ENCODE data around the gene HERC2. TPM values are rescaled to one million over a fixed set of nuclear protein-coding genes. Genes with fewer than 3 reads are reported as not detected.

Gene HERC2
- total RNA-seq, 1 donor from 2014 or later: 53.4 TPM

DNA sequence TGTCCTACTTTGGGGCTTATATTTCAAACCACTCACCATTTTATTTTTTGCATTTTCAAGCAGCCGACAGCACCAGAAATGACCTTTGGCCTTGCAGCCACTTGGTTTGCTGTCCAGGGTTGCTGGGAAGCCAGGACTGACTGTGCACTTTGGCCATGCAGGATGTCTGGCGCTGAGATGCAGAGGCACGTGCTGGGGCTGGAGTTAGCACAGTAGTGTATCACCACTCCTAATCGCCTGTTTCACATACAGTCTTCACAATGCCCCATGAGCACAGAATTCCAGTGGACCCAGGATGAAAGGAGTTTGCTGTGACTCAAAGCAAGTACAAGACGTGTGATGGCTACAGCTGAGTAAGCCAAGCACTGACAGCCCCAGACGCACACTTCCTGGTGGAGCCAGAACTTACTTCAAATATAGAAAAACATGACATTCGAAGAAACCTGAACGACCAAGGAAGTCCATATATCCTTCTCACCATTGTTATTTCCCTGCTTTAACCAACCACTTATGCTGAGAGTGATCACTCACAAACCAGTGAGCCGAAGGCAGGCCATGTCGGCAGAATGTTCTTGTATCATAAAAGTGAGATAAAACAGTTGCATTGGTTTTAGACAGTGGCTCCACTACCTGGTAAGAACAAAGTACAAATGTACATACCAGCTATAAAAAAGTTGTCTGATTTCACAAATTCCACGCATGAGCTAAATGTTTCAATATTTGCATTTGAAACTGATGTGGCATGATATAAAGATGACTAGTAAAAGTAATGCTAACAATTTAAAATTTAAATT, 238.9 kb downstream of the HERC2 start:
- no peak for DNase-seq (ENCODE audit: low read depth)
- no peak overlapping the region for H3K4me3 ChIP-seq (ENCODE audit: low read depth, low read length)
- H3K27me3 ChIP-seq (ENCODE audit: control insufficient read depth, insufficient read depth, low read length): no peaks in the 10 kb centered on the region
- no peaks in the 10 kb centered on the region for H3K36me3 ChIP-seq (ENCODE audit: control insufficient read depth, insufficient read depth, low read length)
- TF ChIP-seq, protein P1, sequence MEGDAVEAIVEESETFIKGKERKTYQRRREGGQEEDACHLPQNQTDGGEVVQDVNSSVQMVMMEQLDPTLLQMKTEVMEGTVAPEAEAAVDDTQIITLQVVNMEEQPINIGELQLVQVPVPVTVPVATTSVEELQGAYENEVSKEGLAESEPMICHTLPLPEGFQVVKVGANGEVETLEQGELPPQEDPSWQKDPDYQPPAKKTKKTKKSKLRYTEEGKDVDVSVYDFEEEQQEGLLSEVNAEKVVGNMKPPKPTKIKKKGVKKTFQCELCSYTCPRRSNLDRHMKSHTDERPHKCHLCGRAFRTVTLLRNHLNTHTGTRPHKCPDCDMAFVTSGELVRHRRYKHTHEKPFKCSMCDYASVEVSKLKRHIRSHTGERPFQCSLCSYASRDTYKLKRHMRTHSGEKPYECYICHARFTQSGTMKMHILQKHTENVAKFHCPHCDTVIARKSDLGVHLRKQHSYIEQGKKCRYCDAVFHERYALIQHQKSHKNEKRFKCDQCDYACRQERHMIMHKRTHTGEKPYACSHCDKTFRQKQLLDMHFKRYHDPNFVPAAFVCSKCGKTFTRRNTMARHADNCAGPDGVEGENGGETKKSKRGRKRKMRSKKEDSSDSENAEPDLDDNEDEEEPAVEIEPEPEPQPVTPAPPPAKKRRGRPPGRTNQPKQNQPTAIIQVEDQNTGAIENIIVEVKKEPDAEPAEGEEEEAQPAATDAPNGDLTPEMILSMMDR (IDR thresholded peaks at IDR 0.05; ENCODE audit: insufficient read depth, low read length, poor library complexity, severe bottlenecking): no peak

DNA sequence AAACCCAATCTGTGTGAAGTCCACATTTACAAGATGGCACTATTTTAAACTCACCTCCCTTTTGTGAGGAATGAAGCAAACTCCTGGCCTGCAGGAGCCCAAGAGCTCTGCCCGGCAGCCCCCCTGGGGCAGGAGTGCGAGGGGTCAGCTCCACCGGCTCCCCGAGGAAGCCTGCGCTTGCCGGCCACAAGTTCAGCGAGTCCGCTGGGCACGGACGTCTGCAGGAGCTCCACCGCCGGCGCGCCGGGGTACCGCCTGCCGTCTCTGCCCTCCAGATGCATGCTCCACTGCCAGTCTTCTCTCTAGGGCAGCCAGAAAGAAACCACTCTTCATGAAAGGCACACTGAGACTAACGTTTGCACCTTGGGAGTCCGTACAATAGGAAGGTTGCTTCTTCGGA, 240.4 kb downstream of the HERC2 start:
- TF ChIP-seq, protein P1 (IDR thresholded peaks at IDR 0.05; ENCODE audit: insufficient read depth, low read length, poor library complexity, severe bottlenecking): no peak

DNA sequence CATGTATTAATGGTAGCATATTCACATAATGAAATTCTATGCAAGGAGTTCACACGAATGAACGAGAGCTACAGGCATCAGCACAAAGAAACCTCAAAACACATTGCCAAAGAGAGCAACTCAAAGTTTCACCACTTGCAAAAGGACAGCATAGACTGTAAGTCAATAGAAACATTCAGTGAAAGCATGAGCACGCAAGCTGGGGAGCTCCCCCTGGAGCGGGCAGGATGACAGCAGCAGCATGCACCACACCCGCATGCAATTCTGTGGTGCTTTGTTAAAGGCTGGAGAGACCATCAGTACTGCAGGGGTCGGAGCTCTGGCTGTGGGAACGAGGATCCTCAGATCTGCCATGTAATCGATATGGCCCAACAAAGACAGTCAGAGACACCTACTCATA, 241.6 kb downstream of the HERC2 start:
- H3K4me3 ChIP-seq (ENCODE audit: low read depth, low read length): no peak overlapping the region
- no peaks in the 10 kb centered on the region for H3K36me3 ChIP-seq (ENCODE audit: control insufficient read depth, insufficient read depth, low read length)
- TF ChIP-seq, protein P1 (IDR thresholded peaks at IDR 0.05; ENCODE audit: insufficient read depth, low read length, poor library complexity, severe bottlenecking): no peak
- no peaks in the 10 kb centered on the region for H3K27me3 ChIP-seq (ENCODE audit: control insufficient read depth, insufficient read depth, low read length)
- DNase-seq (ENCODE audit: low read depth): no peak

More for the DNA sequence above, 240.4 kb downstream of the HERC2 start:
- DNase-seq (ENCODE audit: low read depth): no peak
- H3K4me3 ChIP-seq (ENCODE audit: low read depth, low read length): no peak overlapping the region
- no peaks in the 10 kb centered on the region for H3K36me3 ChIP-seq (ENCODE audit: control insufficient read depth, insufficient read depth, low read length)
- H3K27me3 ChIP-seq (ENCODE audit: control insufficient read depth, insufficient read depth, low read length): no peaks in the 10 kb centered on the region

DNA sequence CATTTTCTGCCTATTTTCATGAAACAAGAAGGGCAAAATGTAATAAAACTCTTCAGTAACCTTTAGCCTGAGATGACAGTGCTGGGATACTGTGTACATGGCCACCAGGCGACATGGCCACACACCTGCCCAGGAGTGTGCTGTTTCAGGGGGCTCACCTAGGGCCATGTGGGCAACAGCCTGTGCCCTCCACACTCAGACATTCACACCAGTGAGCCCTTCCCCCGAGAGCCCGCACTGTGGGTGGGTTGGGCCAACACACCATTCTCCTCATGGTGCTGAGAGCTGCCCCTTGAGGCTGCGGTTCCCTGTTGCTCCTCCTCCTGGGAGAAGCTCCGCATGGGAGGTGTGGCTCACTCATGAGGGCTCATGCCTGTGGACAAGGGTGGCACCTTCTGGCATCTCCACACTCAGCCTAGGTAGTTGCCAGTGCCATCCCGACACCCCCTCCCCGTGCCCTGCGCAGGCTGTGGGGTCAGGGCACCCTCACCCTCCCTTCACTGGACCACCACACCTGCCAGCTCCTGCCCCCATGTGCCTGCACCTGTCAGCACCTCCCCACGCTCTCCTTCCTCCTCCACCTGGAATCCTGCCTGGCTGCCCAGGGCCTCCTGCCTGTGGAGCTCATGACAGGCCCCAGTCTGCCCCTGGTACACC, 242.5 kb downstream of the HERC2 start:
- DNase-seq (ENCODE audit: low read depth): no peak
- Histone ChIP-seq H3K4me3 (ENCODE audit: low read depth, low read length) (no peak overlapping the region), H3K36me3 (ENCODE audit: control insufficient read depth, insufficient read depth, low read length) (no peaks in the 10 kb centered on the region), H3K27me3 (ENCODE audit: control insufficient read depth, insufficient read depth, low read length) (no peaks in the 10 kb centered on the region)
- TF ChIP-seq, protein P1 (IDR thresholded peaks at IDR 0.05; ENCODE audit: insufficient read depth, low read length, poor library complexity, severe bottlenecking): no peak

DNA sequence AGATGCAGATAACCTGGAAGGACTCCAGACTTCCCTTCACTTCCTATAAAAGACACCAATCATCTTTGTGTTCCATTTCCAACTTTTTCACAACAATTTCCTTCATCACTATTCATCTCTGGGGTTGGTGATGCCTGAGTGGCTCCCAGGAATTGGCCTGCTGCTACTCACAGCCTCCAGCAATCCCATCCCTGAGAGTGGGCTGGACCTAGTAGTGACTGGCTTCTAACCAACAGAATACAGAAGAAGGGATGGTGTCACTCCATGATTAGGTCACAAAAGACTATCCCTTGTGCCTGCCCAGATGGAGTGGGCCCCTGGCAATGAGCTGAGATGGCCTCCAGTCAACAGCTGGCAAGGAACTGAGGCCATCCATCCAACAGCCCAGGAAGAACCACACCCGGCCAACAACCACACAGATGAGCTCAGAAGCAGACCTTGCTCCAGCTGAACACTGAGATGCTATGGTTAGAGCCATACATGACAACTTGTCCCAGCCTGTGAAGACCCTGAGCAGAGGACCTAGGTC, 243.7 kb downstream of the HERC2 start:
- Histone ChIP-seq H3K27me3 (ENCODE audit: control insufficient read depth, insufficient read depth, low read length) (no peaks in the 10 kb centered on the region), H3K36me3 (ENCODE audit: control insufficient read depth, insufficient read depth, low read length) (no peaks in the 10 kb centered on the region), H3K4me3 (ENCODE audit: low read depth, low read length) (no peak overlapping the region)
- no peak for DNase-seq (ENCODE audit: low read depth)
- TF ChIP-seq, protein P1 (IDR thresholded peaks at IDR 0.05; ENCODE audit: insufficient read depth, low read length, poor library complexity, severe bottlenecking): no peak

Measured in kidney epithelial cell (primary cell).